ENCODE data around the gene MSH6.

GRCh38 chr2:47818777-47819176 lies 35.8 kb downstream of the MSH6 start:
- no peak for TF ChIP-seq ATF6 (CRISPR knock-in tag; IDR thresholded peaks at IDR 0.05)
- no peak for TF ChIP-seq STAT6 (CRISPR knock-in tag; conservative IDR thresholded peaks at IDR 0.05; ENCODE audit: low read depth)
- no peak for TF ChIP-seq ZNF281 (CRISPR knock-in tag; IDR thresholded peaks at IDR 0.05)
- no peak for TF ChIP-seq CTCF (IDR thresholded peaks at IDR 0.05)
- TF ChIP-seq ATF2 (CRISPR knock-in tag; IDR thresholded peaks at IDR 0.05; ENCODE audit: borderline replicate concordance, low read depth): no peak
- TF ChIP-seq SP1 (CRISPR knock-in tag; conservative IDR thresholded peaks at IDR 0.05): no peak
- TF ChIP-seq NR3C1 (CRISPR knock-in tag; conservative IDR thresholded peaks at IDR 0.05; ENCODE audit: low read depth): no peak
